Mammary epithelial cell (primary cell): Measurements from ENCODE around the gene CHST1.

Source experiments
- CTCF ChIP-seq, 2 donors: IDR thresholded peaks in 1 of 2; conservative IDR thresholded peaks in 1 of 2; 2 replicates each; pipeline ENCODE4 v1.5.1; 2011 to 2012; ENCODE audit warnings: inconsistent platforms in 2 of 2, low read length in 2 of 2, mild to moderate bottlenecking in 2 of 2, control low read depth in 1 of 2, low read depth in 1 of 2; ENCODE audit not compliant: insufficient read depth in 1 of 2; ENCODE audit errors: extremely low read depth in 1 of 2
- EZH2 ChIP-seq: IDR thresholded peaks from 2 replicates; pipeline ENCODE4 v1.6.1; 2012; ENCODE audit warnings: low read length, inconsistent platforms, borderline replicate concordance

GRCh38 chr11:45655831-45656230 lies 9.6 kb downstream of the CHST1 start:
- TF ChIP-seq CTCF (conservative IDR thresholded peaks at IDR 0.05 in 1 of 2, IDR thresholded peaks at IDR 0.05 in 1 of 2; ENCODE audit: extremely low read depth in 1 of 2, insufficient read depth in 1 of 2, low read depth in 1 of 2, low read length in 2 of 2) = no peak
- TF ChIP-seq EZH2 = no peak
